GM12891 (cell line): ENCODE data around the gene COG6.

ENCODE experiments used
- DNase-seq: peaks from one replicate; pipeline ENCODE4 v3.0.0; 2011; ENCODE audit warnings: low spot score; ENCODE audit not compliant: insufficient read length
- FAIRE-seq: peaks from 2 replicates; lab custom pipeline; 2011; peaks lifted over from hg19 to GRCh38; lab: Jason Lieb, UNC
- PAX5 ChIP-seq: IDR thresholded peaks from 2 replicates; pipeline ENCODE4 v1.6.1; 2011; ENCODE audit warnings: low read length, moderate library complexity, mild to moderate bottlenecking; ENCODE audit not compliant: insufficient read depth, severe bottlenecking
- POLR2A ChIP-seq: IDR thresholded peaks from 2 replicates; pipeline ENCODE4 v1.6.1; 2011; ENCODE audit warnings: low read depth, low read length, control low read depth
- POLR2AphosphoS5 ChIP-seq: IDR thresholded peaks from 2 replicates; pipeline ENCODE4 v1.6.1; 2011; ENCODE audit warnings: low read depth, low read length, control low read depth
- POU2F2 ChIP-seq: IDR thresholded peaks from 2 replicates; pipeline ENCODE4 v1.6.1; 2011; ENCODE audit warnings: low read depth, mild to moderate bottlenecking, control low read depth, low read length, moderate library complexity
- SPI1 ChIP-seq: IDR thresholded peaks from 2 replicates; pipeline ENCODE4 v1.6.1; 2011; ENCODE audit warnings: low read depth, low read length, control low read depth
- TAF1 ChIP-seq: IDR thresholded peaks from 2 replicates; pipeline ENCODE4 v1.6.1; 2011; ENCODE audit warnings: low read depth, low read length, control low read depth

The COG6 gene

GRCh38 chr13:39765801-39766463, 110.5 kb downstream of the COG6 start:
- no peak for DNase-seq
- FAIRE-seq = no peak
- no peak for TF ChIP-seq POU2F2

DNA sequence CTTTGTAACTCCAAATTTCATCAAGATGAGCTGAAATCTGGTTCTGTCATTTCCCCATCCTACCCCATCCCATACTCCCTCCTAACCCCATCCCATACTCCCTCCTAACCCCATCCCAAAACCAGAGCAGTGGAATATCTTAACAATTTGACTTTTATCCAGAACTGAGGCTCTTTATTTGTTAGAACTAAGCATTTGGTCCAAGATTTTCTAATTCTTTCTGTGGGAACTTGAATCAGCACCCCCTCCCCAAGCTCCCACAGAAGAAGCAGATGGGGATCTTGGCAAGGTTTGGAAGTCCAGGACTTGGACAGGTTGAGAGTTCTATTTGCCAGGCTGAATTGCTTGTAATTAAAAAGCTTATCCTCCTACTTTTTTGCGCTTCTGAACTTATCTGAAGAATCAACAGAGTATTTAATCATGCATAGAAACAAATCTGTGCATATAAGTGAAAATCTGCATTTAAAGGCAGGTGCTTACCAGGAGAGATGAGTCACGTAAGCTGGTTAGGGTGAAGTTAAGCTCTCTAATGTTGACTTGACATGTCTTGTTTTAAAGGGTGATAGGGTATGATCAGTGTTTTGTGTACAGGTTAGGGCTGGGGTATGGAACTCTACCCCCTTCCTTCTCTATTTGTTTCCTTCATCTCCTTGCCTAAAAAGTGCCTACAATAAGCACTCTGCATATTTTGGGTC, 111.1 kb downstream of the COG6 start:
- no peak for TF ChIP-seq TAF1
- TF ChIP-seq SPI1 = no peak
- TF ChIP-seq POLR2A = no peak
- no peak for TF ChIP-seq POLR2AphosphoS5
- no peak for TF ChIP-seq PAX5
- TF ChIP-seq POU2F2 = no peak
- no peak for DNase-seq
- FAIRE-seq = no peak

DNA sequence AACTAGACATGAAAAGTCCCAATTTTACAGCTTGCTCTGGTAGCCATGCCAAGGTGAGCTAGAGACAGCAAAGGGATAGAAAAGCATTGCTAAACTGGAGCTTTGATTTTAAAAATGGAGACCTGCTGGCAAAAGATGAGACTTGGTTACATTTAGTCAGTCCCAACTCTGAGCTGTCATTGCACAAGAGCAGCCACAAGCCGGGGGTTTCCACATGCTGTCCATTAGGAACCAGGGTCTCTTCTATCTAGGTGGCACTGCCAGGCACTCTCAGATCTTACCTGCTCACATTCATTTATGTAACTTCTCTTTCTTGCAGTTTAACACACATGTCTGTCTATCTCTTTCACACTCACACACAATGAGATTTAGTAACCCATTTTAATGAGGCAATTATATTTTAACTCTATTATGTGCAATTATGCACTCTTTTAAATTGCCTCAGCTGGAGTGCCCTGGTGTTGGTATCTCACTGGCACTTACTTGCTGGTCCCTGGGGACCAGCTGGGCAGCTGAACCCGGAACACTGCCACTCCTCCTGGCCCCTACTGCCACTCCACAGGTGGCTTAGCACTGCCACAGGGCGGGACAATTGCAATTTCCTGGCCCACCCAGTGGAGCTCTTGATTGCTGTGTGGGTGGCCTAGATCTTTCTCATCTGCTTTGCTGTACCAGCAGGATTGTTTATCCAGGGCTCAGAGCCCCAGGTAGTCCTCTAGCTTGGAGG, 112.5 kb downstream of the COG6 start:
- TF ChIP-seq POU2F2 = no peak
- TF ChIP-seq POLR2AphosphoS5 = no peak
- no peak for TF ChIP-seq POLR2A
- no peak for TF ChIP-seq TAF1
- TF ChIP-seq SPI1 = no peak
- no peak for TF ChIP-seq PAX5
- no peak for FAIRE-seq

GRCh38 chr13:39768962-39769361, 113.5 kb downstream of the COG6 start:
- DNase-seq (no peak), FAIRE-seq (no peak)
- no peak for TF ChIP-seq POU2F2
- no peak for TF ChIP-seq TAF1
- no peak for TF ChIP-seq POLR2AphosphoS5
- no peak for TF ChIP-seq SPI1
- TF ChIP-seq PAX5 = no peak
- TF ChIP-seq POLR2A = no peak

More for the DNA sequence above, 112.5 kb downstream of the COG6 start:
- no peak for DNase-seq

DNA sequence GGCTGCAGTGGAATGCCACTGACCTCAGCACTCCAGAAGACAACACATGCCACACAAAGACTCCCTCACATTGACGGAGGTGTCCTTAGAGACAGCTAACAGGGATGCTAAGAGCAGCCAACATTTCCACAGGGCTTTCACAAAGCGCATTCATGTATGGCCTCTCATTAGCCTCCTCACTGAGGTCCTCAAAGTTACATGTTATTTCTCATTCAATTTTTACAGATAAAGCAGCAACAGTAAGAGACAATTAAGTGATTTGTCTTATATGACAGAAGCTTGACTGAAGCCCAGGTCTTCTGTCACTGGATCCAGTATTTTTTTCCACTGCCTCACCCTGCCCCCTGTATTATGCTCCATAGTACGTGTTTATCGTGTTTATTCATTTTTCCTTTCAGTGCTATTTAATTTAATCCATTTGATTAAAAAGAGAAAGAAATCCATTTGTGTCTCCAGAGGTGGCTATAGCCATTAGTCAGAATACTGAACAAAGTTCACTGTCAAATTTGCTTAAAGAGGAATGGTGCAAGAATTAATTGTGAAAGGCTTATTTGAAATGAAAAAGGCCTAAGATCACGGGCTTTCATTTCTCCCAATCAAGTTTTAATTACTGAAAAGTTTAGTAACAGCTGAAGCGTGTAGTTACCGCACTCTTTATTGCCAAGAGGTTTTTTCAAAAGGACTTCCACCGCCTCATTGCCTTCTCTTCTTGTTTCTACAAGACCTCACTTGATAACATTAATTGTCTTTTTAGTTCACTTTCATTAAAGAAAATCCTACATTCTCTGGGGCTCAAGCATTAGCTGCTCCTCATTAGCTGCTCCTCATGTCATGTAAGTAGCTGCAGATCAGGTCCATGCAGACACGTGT, 115.0 kb downstream of the COG6 start:
- DNase-seq (no peak), FAIRE-seq (no peak)
- no peak for TF ChIP-seq PAX5
- no peak for TF ChIP-seq POLR2AphosphoS5
- no peak for TF ChIP-seq POU2F2
- TF ChIP-seq POLR2A = no peak
- TF ChIP-seq SPI1 = no peak
- no peak for TF ChIP-seq TAF1

- FAIRE-seq = no peak
- TF ChIP-seq POU2F2 (no peak), TAF1 (no peak), POLR2A (no peak), PAX5 (no peak), SPI1 (no peak), POLR2AphosphoS5 (no peak)
- no peak for DNase-seq
Observed at GRCh38 chr13:39773833-39774232, 118.4 kb downstream of the COG6 start.

- no peak for DNase-seq
- TF ChIP-seq POLR2A (no peak), POLR2AphosphoS5 (no peak), PAX5 (no peak)
- FAIRE-seq = no peak
Observed at GRCh38 chr13:39776439-39776838, 121.0 kb downstream of the COG6 start.

DNA sequence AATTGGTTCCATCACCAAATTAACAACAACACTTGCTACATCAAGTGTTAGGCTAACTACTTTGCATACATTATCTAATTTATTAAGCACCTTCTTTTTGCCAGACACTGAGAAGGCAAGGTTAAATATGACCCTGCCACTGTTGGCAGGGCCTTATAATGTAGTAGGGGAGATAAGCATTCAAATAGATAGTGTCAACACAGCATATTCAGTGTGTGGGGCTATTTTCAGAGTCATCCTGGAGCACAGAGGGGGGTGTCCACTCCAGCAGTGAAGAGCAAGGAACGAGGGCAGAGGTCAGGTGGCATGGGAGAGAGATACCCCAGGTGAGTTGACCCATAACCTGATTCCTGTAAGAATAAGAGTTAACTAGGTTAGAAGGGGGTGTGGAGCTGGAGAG, 121.6 kb downstream of the COG6 start:
- DNase-seq = no peak
- no peak for FAIRE-seq
- TF ChIP-seq POLR2AphosphoS5 = no peak

GRCh38 chr13:39777527-39778061, 122.1 kb downstream of the COG6 start:
- DNase-seq = no peak
- TF ChIP-seq POLR2A (no peak), PAX5 (no peak), SPI1 (no peak), POLR2AphosphoS5 (no peak), POU2F2 (no peak), TAF1 (no peak)
- peak; percentile 65 for FAIRE-seq
